Measurements from ENCODE around the gene HELZ. TPM values are rescaled to one million over a fixed set of nuclear protein-coding genes. Genes with fewer than 3 reads are reported as not detected.

Gene HELZ
- total RNA-seq, 1 experiment from 2014 or later = 49.8 TPM

DNA sequence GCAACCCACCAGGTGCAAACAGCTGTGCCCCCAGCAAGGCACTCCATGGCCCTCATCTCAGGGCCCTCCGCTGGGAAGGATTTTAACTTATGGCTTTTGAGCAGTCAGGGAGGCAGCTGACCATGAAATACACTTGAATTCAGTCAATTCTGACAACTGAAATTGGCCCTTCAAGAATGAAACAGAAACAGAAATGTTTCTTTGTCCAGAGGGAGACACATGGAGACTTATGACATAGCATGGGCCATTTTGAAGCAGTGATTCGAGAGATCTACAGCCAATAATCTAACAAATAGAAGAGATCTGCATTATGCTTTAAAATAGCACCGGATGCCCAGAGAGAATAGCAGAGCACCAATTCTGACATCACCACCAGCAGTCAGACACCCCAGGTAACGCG, 193.2 kb downstream of the HELZ start:
- Histone ChIP-seq H3K18ac (ENCODE audit: insufficient read length, low read depth, low read length) (no peak overlapping the region), H3K27me3 (ENCODE audit: insufficient read depth, low read length) (no peaks in the 10 kb centered on the region), H3K79me1 (ENCODE audit: insufficient read depth, low read depth, low read length, poor library complexity, severe bottlenecking) (no peaks in the 10 kb centered on the region), H3K9ac (ENCODE audit: extremely low read depth, insufficient read length, low read length) (no peak overlapping the region), H4K91ac (ENCODE audit: insufficient read length, low read depth, low read length) (no peak overlapping the region), H3K27ac (ENCODE audit: insufficient read length, low read depth, low read length) (no peak overlapping the region), H3K23me2 (ENCODE audit: insufficient read length, low read depth, low read length, poor library complexity, severe bottlenecking) (no peaks in the 10 kb centered on the region), H3K56ac (ENCODE audit: insufficient read length, low read depth, low read length) (no peak overlapping the region), H2AFZ (ENCODE audit: low read length) (no peak overlapping the region), H2BK5ac (ENCODE audit: insufficient read length, low read length) (no peak overlapping the region), H2BK20ac (ENCODE audit: low read depth, low read length, poor library complexity, severe bottlenecking) (no peak overlapping the region), H4K8ac (replicated peaks; ENCODE audit: insufficient read length, low read depth, low read length) (no peak overlapping the region), H4K5ac (ENCODE audit: insufficient read length, low read depth, low read length) (no peak overlapping the region), H3T11ph (ENCODE audit: low read length) (no peak overlapping the region), H2AK5ac (ENCODE audit: insufficient read length, low read length) (no peak overlapping the region), H3K23ac (ENCODE audit: insufficient read length, low read depth, low read length) (no peak overlapping the region), H4K20me1 (ENCODE audit: control insufficient read depth, insufficient read depth, insufficient read length) (no peaks in the 10 kb centered on the region), H3K79me2 (ENCODE audit: insufficient read depth, low read length) (no peaks in the 10 kb centered on the region), H3K14ac (ENCODE audit: insufficient read depth, low read length) (no peak overlapping the region), H3K9me3 (ENCODE audit: control insufficient read depth, low read depth, low read length) (no peaks in the 10 kb centered on the region), H2BK15ac (ENCODE audit: low read depth, low read length) (no peak overlapping the region), H3K4ac (ENCODE audit: low read depth, low read length) (no peak overlapping the region), H3K4me1 (ENCODE audit: insufficient read depth, low read length) (no peaks in the 10 kb centered on the region), H3K4me2 (ENCODE audit: insufficient read depth, insufficient read length, low read length) (no peak overlapping the region), H2BK120ac (ENCODE audit: low read depth, low read length, poor library complexity, severe bottlenecking) (no peak overlapping the region), H2BK12ac (ENCODE audit: insufficient read length, low read depth, low read length) (no peak overlapping the region)
- Mint-ChIP-seq H3K4me1 (peaks cover 0 to 3% of the 10 kb centered on the region in 2 experiments; a peak in 2 of 4 replicates), H3K27ac (no peak overlapping the region), H3K36me3 (ENCODE audit: insufficient read depth in 1 of 3, low read depth in 3 of 3) (peaks cover 0 to 14% (median 8%) of the 10 kb centered on the region in 3 experiments; a peak in 4 of 7 replicates), H3K9me3 (peaks cover 22 to 24% of the 10 kb centered on the region in 2 experiments), H3K27me3 (ENCODE audit: low read depth) (peaks cover 1% of the 10 kb centered on the region; the same call in 1 of the 2 replicates), H3K4me3 (no peak overlapping the region)
- DNase-seq = peak; percentile 14
- TF ChIP-seq, protein P1, sequence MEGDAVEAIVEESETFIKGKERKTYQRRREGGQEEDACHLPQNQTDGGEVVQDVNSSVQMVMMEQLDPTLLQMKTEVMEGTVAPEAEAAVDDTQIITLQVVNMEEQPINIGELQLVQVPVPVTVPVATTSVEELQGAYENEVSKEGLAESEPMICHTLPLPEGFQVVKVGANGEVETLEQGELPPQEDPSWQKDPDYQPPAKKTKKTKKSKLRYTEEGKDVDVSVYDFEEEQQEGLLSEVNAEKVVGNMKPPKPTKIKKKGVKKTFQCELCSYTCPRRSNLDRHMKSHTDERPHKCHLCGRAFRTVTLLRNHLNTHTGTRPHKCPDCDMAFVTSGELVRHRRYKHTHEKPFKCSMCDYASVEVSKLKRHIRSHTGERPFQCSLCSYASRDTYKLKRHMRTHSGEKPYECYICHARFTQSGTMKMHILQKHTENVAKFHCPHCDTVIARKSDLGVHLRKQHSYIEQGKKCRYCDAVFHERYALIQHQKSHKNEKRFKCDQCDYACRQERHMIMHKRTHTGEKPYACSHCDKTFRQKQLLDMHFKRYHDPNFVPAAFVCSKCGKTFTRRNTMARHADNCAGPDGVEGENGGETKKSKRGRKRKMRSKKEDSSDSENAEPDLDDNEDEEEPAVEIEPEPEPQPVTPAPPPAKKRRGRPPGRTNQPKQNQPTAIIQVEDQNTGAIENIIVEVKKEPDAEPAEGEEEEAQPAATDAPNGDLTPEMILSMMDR (conservative IDR thresholded peaks at IDR 0.05) = no peak
- no CpG with 5 or more reads among the region's 5 CpGs for WGBS (ENCODE audit: extremely low coverage, insufficient read length, low lambda C conversion rate)

Data from H9 (cell line).